ENCODE results near the gene KCND2. TPM values are rescaled to one million over a fixed set of nuclear protein-coding genes. Genes with fewer than 3 reads are reported as not detected.
A peak's percentile ranks its signal among the peaks of the same experiment; 100 is the strongest.
"Not testable (repeated sequence)": the region's sequence is repeated elsewhere in the genome, so short reads cannot be mapped to it uniquely, and the experiment has no call there.

The KCND2 gene
- total and polyA plus RNA-seq, 7 experiments from 2014 or later: not detected

- H3K4me1 ChIP-seq (ENCODE audit: control insufficient read depth in 2 of 2, insufficient read depth in 2 of 2, low read length in 2 of 2); H3K27ac Mint-ChIP-seq; ATAC-seq; H3K4me1 Mint-ChIP-seq; H3K9me3 ChIP-seq (ENCODE audit: control insufficient read depth in 2 of 3, low read length in 3 of 3); H3K4me3 Mint-ChIP-seq; H3K27me3 Mint-ChIP-seq; H3K27me3 ChIP-seq (ENCODE audit: control insufficient read depth in 2 of 2, insufficient read depth in 2 of 2, low read length in 2 of 2); POLR2A ChIA-PET; H3K9me3 Mint-ChIP-seq; intact Hi-C loops (cut with micrococcal nuclease); DNase-seq; CTCF ChIA-PET; H3K36me3 Mint-ChIP-seq; H3K27ac ChIP-seq (ENCODE audit: low read depth, low read length); H3K36me3 ChIP-seq (ENCODE audit: control insufficient read depth in 2 of 3, insufficient read depth in 3 of 3, low read length in 3 of 3); H3K4me3 ChIP-seq (ENCODE audit: low read length): not testable (repeated sequence)
Measured at GRCh38 chr7:120781924-120782323, 508.9 kb downstream of the KCND2 start.

DNA sequence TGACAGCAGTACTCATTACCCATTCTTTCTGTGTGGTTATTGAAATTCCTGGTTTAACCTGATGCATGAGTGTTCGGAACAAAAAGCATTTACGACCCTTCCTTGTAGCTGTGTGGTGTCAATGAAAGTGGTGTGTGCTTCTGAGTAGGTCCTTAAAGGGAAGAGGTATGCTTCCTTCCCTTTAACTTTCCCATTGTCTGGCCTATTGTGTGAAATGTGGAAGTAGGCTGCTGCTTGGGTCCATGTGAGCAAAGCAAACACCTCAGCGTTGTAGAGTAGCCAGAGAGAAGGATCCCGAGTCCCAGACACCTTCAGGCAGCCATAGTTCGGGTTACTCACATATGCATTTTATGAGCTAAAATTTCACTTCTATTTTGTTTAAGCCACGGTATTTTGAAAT is 510.3 kb downstream of the KCND2 start:
- Histone ChIP-seq H3K4me3 (ENCODE audit: low read length) (no peak overlapping the region), H3K9me3 (ENCODE audit: control insufficient read depth in 2 of 3, low read length in 3 of 3) (no peaks in the 10 kb centered on the region), H3K36me3 (ENCODE audit: control insufficient read depth in 2 of 3, insufficient read depth in 3 of 3, low read length in 3 of 3) (no peaks in the 10 kb centered on the region), H3K27me3 (ENCODE audit: control insufficient read depth in 2 of 2, insufficient read depth in 2 of 2, low read length in 2 of 2) (no peaks in the 10 kb centered on the region), H3K27ac (ENCODE audit: low read depth, low read length) (no peak overlapping the region), H3K4me1 (ENCODE audit: control insufficient read depth in 2 of 2, insufficient read depth in 2 of 2, low read length in 2 of 2) (no peaks in the 10 kb centered on the region)
- ATAC-seq: no peak
- no peaks in the 10 kb centered on the region for H3K36me3 Mint-ChIP-seq
- H3K9me3 Mint-ChIP-seq: no peaks in the 10 kb centered on the region
- no peak for DNase-seq
- ChIA-PET POLR2A (no interaction called here), CTCF (interaction anchor here (1.3 kb wide), 1 partner anchor 9 kb away, joined by 5 read pairs; no protein-coding TSS in a partner anchor)
- no peak overlapping the region for H3K27ac Mint-ChIP-seq
- H3K27me3 Mint-ChIP-seq: peaks cover 0 to 5% (median 4%) of the 10 kb centered on the region in 5 donors
- intact Hi-C loops (cut with micrococcal nuclease): no loop called here
- no peak overlapping the region for H3K4me3 Mint-ChIP-seq
- H3K4me1 Mint-ChIP-seq: no peaks in the 10 kb centered on the region

- H3K27ac Mint-ChIP-seq: no peak overlapping the region
- intact Hi-C loops (cut with micrococcal nuclease): no loop called here
Measured at GRCh38 chr7:120783721-120784120, 510.7 kb downstream of the KCND2 start.

GRCh38 chr7:120785095-120785494 is 512.1 kb downstream of the KCND2 start:
- ChIA-PET POLR2A (no interaction called here), CTCF (no interaction called here)
- Histone ChIP-seq H3K4me3 (ENCODE audit: low read length) (no peak overlapping the region), H3K27ac (ENCODE audit: low read depth, low read length) (no peak overlapping the region), H3K9me3 (ENCODE audit: control insufficient read depth in 2 of 3, low read length in 3 of 3) (no peaks in the 10 kb centered on the region), H3K27me3 (ENCODE audit: control insufficient read depth in 2 of 2, insufficient read depth in 2 of 2, low read length in 2 of 2) (no peaks in the 10 kb centered on the region), H3K36me3 (ENCODE audit: control insufficient read depth in 2 of 3, insufficient read depth in 3 of 3, low read length in 3 of 3) (no peaks in the 10 kb centered on the region), H3K4me1 (ENCODE audit: control insufficient read depth in 2 of 2, insufficient read depth in 2 of 2, low read length in 2 of 2) (no peaks in the 10 kb centered on the region)
- Mint-ChIP-seq H3K4me3 (no peak overlapping the region), H3K27me3 (peaks cover 0 to 7% (median 5%) of the 10 kb centered on the region in 5 donors), H3K4me1 (no peaks in the 10 kb centered on the region), H3K9me3 (no peaks in the 10 kb centered on the region), H3K27ac (no peak overlapping the region), H3K36me3 (no peaks in the 10 kb centered on the region)
- ATAC-seq: no peak
- intact Hi-C loops (cut with micrococcal nuclease): no loop called here
- no peak for DNase-seq

More at GRCh38 chr7:120783721-120784120, 510.7 kb downstream of the KCND2 start:
- ChIA-PET POLR2A (no interaction called here), CTCF (interaction anchor here (1.3 kb wide), 1 partner anchor 8 kb away, joined by 5 read pairs; no protein-coding TSS in a partner anchor)
- Mint-ChIP-seq H3K4me1 (no peaks in the 10 kb centered on the region), H3K27me3 (peaks cover 0 to 5% (median 4%) of the 10 kb centered on the region in 5 donors), H3K36me3 (no peaks in the 10 kb centered on the region), H3K4me3 (no peak overlapping the region), H3K9me3 (no peaks in the 10 kb centered on the region)
- H3K36me3 ChIP-seq (ENCODE audit: control insufficient read depth in 2 of 3, insufficient read depth in 3 of 3, low read length in 3 of 3): no peaks in the 10 kb centered on the region
- DNase-seq (no peak), ATAC-seq (no peak)
- no peaks in the 10 kb centered on the region for H3K9me3 ChIP-seq (ENCODE audit: control insufficient read depth in 2 of 3, low read length in 3 of 3)
- H3K4me1 ChIP-seq (ENCODE audit: control insufficient read depth in 2 of 2, insufficient read depth in 2 of 2, low read length in 2 of 2): no peaks in the 10 kb centered on the region
- no peak overlapping the region for H3K4me3 ChIP-seq (ENCODE audit: low read length)
- H3K27ac ChIP-seq (ENCODE audit: low read depth, low read length): no peak overlapping the region
- no peaks in the 10 kb centered on the region for H3K27me3 ChIP-seq (ENCODE audit: control insufficient read depth in 2 of 2, insufficient read depth in 2 of 2, low read length in 2 of 2)

GRCh38 chr7:120792091-120792860 is 519.3 kb downstream of the KCND2 start:
- POLR2A ChIA-PET: no interaction called here

GRCh38 chr7:120792861-120793130 is 519.8 kb downstream of the KCND2 start:
- Mint-ChIP-seq H3K36me3 (no peaks in the 10 kb centered on the region), H3K4me1 (no peaks in the 10 kb centered on the region), H3K4me3 (no peak overlapping the region), H3K9me3 (no peaks in the 10 kb centered on the region), H3K27ac (no peak overlapping the region), H3K27me3 (peaks cover 0 to 10% (median 5%) of the 10 kb centered on the region in 5 donors)
- ChIA-PET POLR2A (no interaction called here), CTCF (interaction anchor here (0.7 to 2.2 kb wide), 5 partner anchors 10 to 298 kb away, joined by 3 to 5 read pairs (median 5); no protein-coding TSS in a partner anchor)
- intact Hi-C loops (cut with micrococcal nuclease): loop anchor here (1.0 to 2.0 kb wide), 5 partner anchors 148 to 1202 kb away; no protein-coding TSS in a partner anchor
- Histone ChIP-seq H3K4me1 (ENCODE audit: control insufficient read depth in 2 of 2, insufficient read depth in 2 of 2, low read length in 2 of 2) (no peaks in the 10 kb centered on the region), H3K4me3 (ENCODE audit: low read length) (no peak overlapping the region), H3K9me3 (ENCODE audit: control insufficient read depth in 2 of 3, low read length in 3 of 3) (no peaks in the 10 kb centered on the region), H3K27me3 (ENCODE audit: control insufficient read depth in 2 of 2, insufficient read depth in 2 of 2, low read length in 2 of 2) (no peaks in the 10 kb centered on the region), H3K36me3 (ENCODE audit: control insufficient read depth in 2 of 3, insufficient read depth in 3 of 3, low read length in 3 of 3) (no peaks in the 10 kb centered on the region), H3K27ac (ENCODE audit: low read depth, low read length) (no peak overlapping the region)
- ATAC-seq (no peak), DNase-seq (no peak)

More at GRCh38 chr7:120792091-120792860, 519.3 kb downstream of the KCND2 start:
- Histone ChIP-seq H3K36me3 (ENCODE audit: control insufficient read depth in 2 of 3, insufficient read depth in 3 of 3, low read length in 3 of 3) (no peaks in the 10 kb centered on the region), H3K27me3 (ENCODE audit: control insufficient read depth in 2 of 2, insufficient read depth in 2 of 2, low read length in 2 of 2) (no peaks in the 10 kb centered on the region), H3K9me3 (ENCODE audit: control insufficient read depth in 2 of 3, low read length in 3 of 3) (no peaks in the 10 kb centered on the region), H3K4me3 (ENCODE audit: low read length) (no peak overlapping the region), H3K4me1 (ENCODE audit: control insufficient read depth in 2 of 2, insufficient read depth in 2 of 2, low read length in 2 of 2) (no peaks in the 10 kb centered on the region), H3K27ac (ENCODE audit: low read depth, low read length) (no peak overlapping the region)
- Mint-ChIP-seq H3K36me3 (no peaks in the 10 kb centered on the region), H3K27ac (no peak overlapping the region), H3K9me3 (no peaks in the 10 kb centered on the region), H3K27me3 (peaks cover 0 to 10% (median 5%) of the 10 kb centered on the region in 5 donors), H3K4me3 (no peak overlapping the region), H3K4me1 (no peaks in the 10 kb centered on the region)
- peak; percentile 6 to 63 (median 21) for DNase-seq
- CTCF ChIA-PET: interaction anchor here (0.7 to 2.2 kb wide), 5 partner anchors 9 to 299 kb away, joined by 3 to 5 read pairs (median 5); no protein-coding TSS in a partner anchor
- ATAC-seq: peak; percentile 77
- intact Hi-C loops (cut with micrococcal nuclease): loop anchor here (1.0 to 2.0 kb wide), 5 partner anchors 149 to 1203 kb away; no protein-coding TSS in a partner anchor

Measured in naive thymus-derived CD4-positive, alpha-beta T cell (primary cell).